IMR-90 (cell line): ENCODE measurements around the gene HSD17B3. TPM values are rescaled to one million over a fixed set of nuclear protein-coding genes. Genes with fewer than 3 reads are reported as not detected.

Experiments
- ATAC-seq: fragments of 200-7000 bp; cut with Tn5 transposase; 2 replicates; pipeline ENCODE4 v1.9.1; 2020; ENCODE audit warnings: low read depth, mild to moderate bottlenecking, moderate library complexity
- BruUV-seq: library from RNA; stranded (reverse); fragments of 400-500 nt; replicated peaks from 2 replicates; lab custom pipeline; 2021; lab: Mats Ljungman, UMichigan
- CTCF ChIA-PET: fragments of 300-600 bp; formaldehyde crosslinking; extraction: SDS; loops from one replicate; lab custom pipeline; 2021; ENCODE audit warnings: antibody characterized with exemption; lab: Yijun Ruan, JAX
- POLR2A ChIA-PET: fragments of 300-600 bp; sonication (Branson Sonifier 250); formaldehyde crosslinking; loops from one replicate; lab custom pipeline; 2022; ENCODE audit warnings: antibody characterized with exemption; ENCODE audit not compliant: unreplicated experiment; lab: Charles Lee
- DNase-seq: peaks from one replicate; pipeline ENCODE4 v3.0.0; 2013
- H2AFZ ChIP-seq: replicated peaks from 2 replicates; pipeline ENCODE3; 2013; ENCODE audit warnings: low read length, mild to moderate bottlenecking; ENCODE audit not compliant: poor library complexity
- H2AK5ac ChIP-seq: 2 replicates; pipeline ENCODE4 v1.6.1; 2013; ENCODE audit warnings: low read depth, low read length, inconsistent platforms
- H2AK9ac ChIP-seq: replicated peaks from 2 replicates; pipeline ENCODE3; 2013; ENCODE audit warnings: mild to moderate bottlenecking, low read depth, low read length, moderate library complexity; ENCODE audit not compliant: poor library complexity
- H2BK120ac ChIP-seq: 2 replicates; pipeline ENCODE4 v1.6.1; 2013; ENCODE audit warnings: low read depth, low read length, inconsistent platforms
- H2BK15ac ChIP-seq: 3 replicates; pipeline ENCODE4 v1.6.1; 2013; ENCODE audit warnings: low read depth, low read length, inconsistent platforms
- H2BK20ac ChIP-seq: 2 replicates; pipeline ENCODE4 v1.6.1; 2013; ENCODE audit warnings: low read depth, mild to moderate bottlenecking, inconsistent platforms, low read length, moderate library complexity
- H2BK5ac ChIP-seq: 2 replicates; pipeline ENCODE4 v1.6.1; 2013; ENCODE audit warnings: mild to moderate bottlenecking, low read depth, low read length, inconsistent platforms; ENCODE audit not compliant: poor library complexity, severe bottlenecking
- H3K14ac ChIP-seq: replicated peaks from 2 replicates; pipeline ENCODE4 v1.6.1; 2013; ENCODE audit warnings: low read depth, low read length, inconsistent platforms
- H3K18ac ChIP-seq: 2 replicates; pipeline ENCODE4 v1.6.1; 2013; ENCODE audit warnings: low read depth, low read length, control low read depth
- H3K23ac ChIP-seq: 2 replicates; pipeline ENCODE4 v1.6.1; 2013; ENCODE audit warnings: low read depth, low read length, inconsistent platforms
- H3K27ac ChIP-seq: 2 replicates; pipeline ENCODE4 v1.5.1; 2013; ENCODE audit warnings: mild to moderate bottlenecking, control low read depth, low read length; ENCODE audit not compliant: insufficient read depth
- H3K27me3 ChIP-seq: 2 replicates; pipeline ENCODE4 v1.6.1; 2013; ENCODE audit warnings: low read length; ENCODE audit not compliant: control insufficient read depth, insufficient read depth
- H3K36me3 ChIP-seq: 2 replicates; pipeline ENCODE4 v1.6.1; 2013; ENCODE audit warnings: low read length, mixed read lengths; ENCODE audit not compliant: control insufficient read depth, insufficient read depth
- H3K4ac ChIP-seq: 2 replicates; pipeline ENCODE4 v1.6.1; 2013; ENCODE audit warnings: low read depth, low read length, inconsistent platforms
- H3K4me1 ChIP-seq: 2 replicates; pipeline ENCODE4 v1.6.1; 2013; ENCODE audit warnings: low read length, mixed read lengths; ENCODE audit not compliant: control insufficient read depth, insufficient read depth
- H3K4me2 ChIP-seq: 2 replicates; pipeline ENCODE4 v1.6.1; 2013; ENCODE audit warnings: low read depth, mild to moderate bottlenecking, control low read depth, low read length, moderate library complexity
- H3K4me3 ChIP-seq: 2 replicates; pipeline ENCODE4 v1.5.1; 2013; ENCODE audit warnings: low read depth, mild to moderate bottlenecking, control low read depth, low read length, moderate library complexity; ENCODE audit not compliant: insufficient read depth
- H3K56ac ChIP-seq: 2 replicates; pipeline ENCODE4 v1.6.1; 2013; ENCODE audit warnings: low read length, inconsistent platforms; ENCODE audit not compliant: insufficient read depth; ENCODE audit errors: extremely low read depth
- H3K79me1 ChIP-seq, 2 experiments: 2 replicates each; pipeline ENCODE4 v1.6.1; 2013; ENCODE audit warnings: low read length in 2 of 2, inconsistent platforms in 1 of 2, low read depth in 1 of 2
- H3K9ac ChIP-seq: 2 replicates; pipeline ENCODE4 v1.6.1; 2013; ENCODE audit warnings: low read depth, low read length, control low read depth
- H3K9me1 ChIP-seq: 2 replicates; pipeline ENCODE4 v1.6.1; 2013; ENCODE audit warnings: low read length, inconsistent platforms; ENCODE audit not compliant: insufficient read depth
- H3K9me3 ChIP-seq: 2 replicates; pipeline ENCODE4 v1.6.1; 2013; ENCODE audit warnings: low read length; ENCODE audit not compliant: control insufficient read depth, insufficient read depth
- H4K20me1 ChIP-seq: 2 replicates; pipeline ENCODE4 v1.6.1; 2013; ENCODE audit warnings: low read length, inconsistent platforms; ENCODE audit not compliant: insufficient read depth
- H4K5ac ChIP-seq: 2 replicates; pipeline ENCODE4 v1.6.1; 2013; ENCODE audit warnings: mild to moderate bottlenecking, low read depth, low read length, control low read depth
- H4K8ac ChIP-seq, 2 experiments: 2 replicates each; pipeline ENCODE4 v1.6.1; 2013; ENCODE audit warnings: low read depth in 2 of 2, low read length in 2 of 2, control low read depth in 1 of 2, inconsistent platforms in 1 of 2
- H4K91ac ChIP-seq: 2 replicates; pipeline ENCODE4 v1.6.1; 2013; ENCODE audit warnings: low read depth, low read length, inconsistent platforms; ENCODE audit not compliant: insufficient read depth
- BHLHE40 ChIP-seq: fragments of 150-350 bp; IDR thresholded peaks from 2 replicates; pipeline ENCODE4 v1.6.1; 2016; ENCODE audit warnings: mild to moderate bottlenecking, low read depth, low read length
- CEBPB ChIP-seq: IDR thresholded peaks from 2 replicates; pipeline ENCODE4 v1.6.1; 2012; ENCODE audit warnings: low read depth, low read length, improper control_type of control experiment
- CTCF ChIP-seq: conservative IDR thresholded peaks from 2 replicates; pipeline ENCODE4 v1.5.1; 2012; ENCODE audit warnings: mild to moderate bottlenecking, low read depth, low read length, improper control_type of control experiment
- ELK1 ChIP-seq: fragments of 150-350 bp; IDR thresholded peaks from 2 replicates; pipeline ENCODE4 v1.6.1; 2016; ENCODE audit warnings: low read depth, mild to moderate bottlenecking, low read length, moderate library complexity, borderline replicate concordance
- FOS ChIP-seq: fragments of 150-350 bp; IDR thresholded peaks from 2 replicates; pipeline ENCODE4 v1.6.1; 2016; ENCODE audit warnings: low read depth, low read length
- MAFK ChIP-seq: IDR thresholded peaks from 2 replicates; pipeline ENCODE4 v1.6.1; 2012; ENCODE audit warnings: low read depth, low read length, improper control_type of control experiment
- MAZ ChIP-seq: IDR thresholded peaks from 2 replicates; pipeline ENCODE4 v1.6.1; 2012; ENCODE audit warnings: low read depth, mild to moderate bottlenecking, low read length, improper control_type of control experiment, moderate library complexity, borderline replicate concordance
- MXI1 ChIP-seq: IDR thresholded peaks from 2 replicates; pipeline ENCODE4 v1.6.1; 2012; ENCODE audit warnings: low read depth, mild to moderate bottlenecking, low read length, moderate library complexity, borderline replicate concordance
- NFE2L2 ChIP-seq: fragments of 150-350 bp; IDR thresholded peaks from 2 replicates; pipeline ENCODE4 v1.6.1; 2016; ENCODE audit warnings: low read depth, mild to moderate bottlenecking, low read length
- POLR2A ChIP-seq: IDR thresholded peaks from 2 replicates; pipeline ENCODE4 v1.6.1; 2012; ENCODE audit warnings: mild to moderate bottlenecking, low read depth, low read length
- RAD21 ChIP-seq: IDR thresholded peaks from 2 replicates; pipeline ENCODE4 v1.6.1; 2012; ENCODE audit warnings: low read length, improper control_type of control experiment
- RCOR1 ChIP-seq: IDR thresholded peaks from 2 replicates; pipeline ENCODE4 v1.6.1; 2012; ENCODE audit warnings: mild to moderate bottlenecking, low read length, improper control_type of control experiment; ENCODE audit not compliant: insufficient replicate concordance
- RFX5 ChIP-seq: IDR thresholded peaks from 2 replicates; pipeline ENCODE4 v1.8.0; 2012; ENCODE audit warnings: low read depth, mild to moderate bottlenecking, low read length, moderate library complexity
- SMC3 ChIP-seq: fragments of 150-350 bp; IDR thresholded peaks from 2 replicates; pipeline ENCODE4 v1.6.1; 2016; ENCODE audit warnings: low read depth, mild to moderate bottlenecking, antibody characterized with exemption, low read length, moderate library complexity
- USF2 ChIP-seq: fragments of 150-350 bp; IDR thresholded peaks from 2 replicates; pipeline ENCODE4 v1.6.1; 2017; ENCODE audit warnings: mild to moderate bottlenecking, antibody characterized with exemption, low read length, low read depth
- dilution Hi-C: fragments of 300-500 bp; cut with HindIII; formaldehyde crosslinking; loops from one replicate; pipeline ENCODE4 v1.14.3; 2018; ENCODE audit warnings: low sequenced_read_pairs; ENCODE audit not compliant: unreplicated experiment
- in situ Hi-C: fragments of 300-500 bp; cut with MboI; formaldehyde crosslinking; loops from 3 replicates; pipeline ENCODE4 v1.14.3; 2019; ENCODE audit warnings: low sequenced_read_pairs, inconsistent platforms, mixed read lengths
- intact Hi-C: fragments of 100-400 bp; cut with micrococcal nuclease; formaldehyde crosslinking; loops from 2 replicates; pipeline ENCODE4 v1.10.0; 2022
- polyA plus RNA-seq, 3 experiments: library from polyadenylated mRNA; depleted of rRNA; stranded (reverse); fragments of >200 nt; gene quantifications; 2 replicates each; pipeline ENCODE4 v1.2.3, GENCODE V29; 2012; ENCODE audit warnings: low replicate concordance in 1 of 3
- total RNA-seq: library from RNA; depleted of rRNA; stranded (reverse); fragments of >200 nt; gene quantifications from 2 replicates; pipeline ENCODE4 v1.2.3, GENCODE V29; 2012

HSD17B3 gene
- total and polyA plus RNA-seq, 2 of the 4 experiments (the other 2 are of a cell fraction): 0.18 TPM; not detected in 1

GRCh38 chr9:96192710-96193109 is 109.3 kb downstream of the HSD17B3 start:
- in situ Hi-C loops: no loop called here
- Histone ChIP-seq H3K27ac (no peak overlapping the region), H4K8ac (no peak overlapping the region), H2AFZ (no peak overlapping the region), H2AK9ac (no peak overlapping the region), H4K91ac (no peak overlapping the region), H2AK5ac (no peak overlapping the region), H3K79me1 (no peaks in the 10 kb centered on the region), H3K9me1 (no peaks in the 10 kb centered on the region), H3K14ac (no peak overlapping the region), H3K4me1 (no peaks in the 10 kb centered on the region), H3K4me2 (no peak overlapping the region), H3K27me3 (peaks cover 11% of the 10 kb centered on the region; the same call in 1 of the 2 replicates), H2BK15ac (no peak overlapping the region), H3K36me3 (no peaks in the 10 kb centered on the region), H2BK5ac (no peak overlapping the region), H2BK20ac (no peak overlapping the region), H2BK120ac (no peak overlapping the region), H3K56ac (no peak overlapping the region), H3K4me3 (no peak overlapping the region), H3K9me3 (peaks cover 9% of the 10 kb centered on the region), H4K5ac (no peak overlapping the region), H3K23ac (no peak overlapping the region), H4K20me1 (no peaks in the 10 kb centered on the region), H3K9ac (no peak overlapping the region), H3K4ac (no peak overlapping the region), H3K18ac (no peak overlapping the region)
- DNase-seq (no peak), ATAC-seq (no peak)
- no TSS peak for BruUV-seq
- intact Hi-C loops: no loop called here
- POLR2A ChIA-PET: no interaction called here
- TF ChIP-seq MXI1 (no peak), FOS (no peak), CTCF (no peak), NFE2L2 (no peak), BHLHE40 (no peak), MAFK (no peak), ELK1 (no peak), CEBPB (no peak), MAZ (no peak), RCOR1 (no peak), SMC3 (no peak), RFX5 (no peak), USF2 (no peak), POLR2A (no peak), RAD21 (no peak)
- CTCF ChIA-PET: no interaction called here
- dilution Hi-C loops: no loop called here
